Measurements from ENCODE around the gene SEMA5B. TPM values are rescaled to one million over a fixed set of nuclear protein-coding genes. Genes with fewer than 3 reads are reported as not detected.

SEMA5B gene
- polyA plus RNA-seq, 1 donor from 2014 or later, result 7.0 TPM

- Histone ChIP-seq H2AFZ (ENCODE audit: low read depth, low read length) (no peak overlapping the region), H3F3A (ENCODE audit: insufficient read depth, low read length, poor library complexity, severe bottlenecking) (no peaks in the 10 kb centered on the region), H3K27me3 (ENCODE audit: insufficient read depth, low read depth, low read length) (no peaks in the 10 kb centered on the region), H3K4me2 (ENCODE audit: low read length) (no peak overlapping the region), H3K79me2 (replicated peaks; ENCODE audit: insufficient read depth, low read length) (no peaks in the 10 kb centered on the region), H3K9ac (ENCODE audit: low read length) (no peak overlapping the region), H3K9me3 (ENCODE audit: low read length) (no peaks in the 10 kb centered on the region), H3K36me3 (ENCODE audit: insufficient read depth, low read length) (no peaks in the 10 kb centered on the region), H3K27ac (ENCODE audit: low read length) (no peak overlapping the region), H3K4me3 (ENCODE audit: low read length) (no peak overlapping the region), H4K20me1 (ENCODE audit: insufficient read depth) (no peaks in the 10 kb centered on the region), H3K9me2 (ENCODE audit: insufficient read depth, low read length) (no peaks in the 10 kb centered on the region)
- TF ChIP-seq REST (IDR thresholded peaks at IDR 0.05; ENCODE audit: borderline replicate concordance) (no peak), MXI1 (conservative IDR thresholded peaks at IDR 0.05; ENCODE audit: poor library complexity, severe bottlenecking) (no peak), EP300 (conservative IDR thresholded peaks at IDR 0.05; ENCODE audit: poor library complexity, severe bottlenecking) (no peak), RAD21 (conservative IDR thresholded peaks at IDR 0.05) (no peak), EZH2 (IDR thresholded peaks at IDR 0.05; ENCODE audit: borderline replicate concordance, insufficient read depth, low read length, poor library complexity, severe bottlenecking) (no peak), CTCF (IDR thresholded peaks at IDR 0.05; ENCODE audit: poor library complexity, severe bottlenecking) (no peak), TAF1 (IDR thresholded peaks at IDR 0.05; ENCODE audit: low read depth) (no peak), POLR2AphosphoS5 (IDR thresholded peaks at IDR 0.05) (no peak), SMC3 (conservative IDR thresholded peaks at IDR 0.05; ENCODE audit: poor library complexity) (no peak)
These were observed 113.9 kb downstream of the SEMA5B start for GRCh38 chr3:122913539-122914100.

- Histone ChIP-seq H3K9me2 (ENCODE audit: insufficient read depth, low read length) (no peaks in the 10 kb centered on the region), H3K27me3 (ENCODE audit: insufficient read depth, low read depth, low read length) (no peaks in the 10 kb centered on the region)
These were observed 114.6 kb downstream of the SEMA5B start for GRCh38 chr3:122912772-122913538.

More at GRCh38 chr3:122912772-122913538, 114.6 kb downstream of the SEMA5B start:
- H3F3A ChIP-seq (ENCODE audit: insufficient read depth, low read length, poor library complexity, severe bottlenecking), result no peaks in the 10 kb centered on the region
- H3K4me2 ChIP-seq (ENCODE audit: low read length), result no peak overlapping the region
- no peak overlapping the region for H3K27ac ChIP-seq (ENCODE audit: low read length)
- H3K36me3 ChIP-seq (ENCODE audit: insufficient read depth, low read length), result no peaks in the 10 kb centered on the region
- no peak overlapping the region for H3K9ac ChIP-seq (ENCODE audit: low read length)
- H3K79me2 ChIP-seq (replicated peaks; ENCODE audit: insufficient read depth, low read length), result no peaks in the 10 kb centered on the region
- no peaks in the 10 kb centered on the region for H3K9me3 ChIP-seq (ENCODE audit: low read length)
- TF ChIP-seq CTCF (IDR thresholded peaks at IDR 0.05; ENCODE audit: poor library complexity, severe bottlenecking) (no peak), TAF1 (IDR thresholded peaks at IDR 0.05; ENCODE audit: low read depth) (no peak), SMC3 (conservative IDR thresholded peaks at IDR 0.05; ENCODE audit: poor library complexity) (no peak), EZH2 (IDR thresholded peaks at IDR 0.05; ENCODE audit: borderline replicate concordance, insufficient read depth, low read length, poor library complexity, severe bottlenecking) (no peak), EP300 (conservative IDR thresholded peaks at IDR 0.05; ENCODE audit: poor library complexity, severe bottlenecking) (no peak), REST (IDR thresholded peaks at IDR 0.05; ENCODE audit: borderline replicate concordance) (no peak), POLR2AphosphoS5 (IDR thresholded peaks at IDR 0.05) (no peak), RAD21 (conservative IDR thresholded peaks at IDR 0.05) (no peak), MXI1 (conservative IDR thresholded peaks at IDR 0.05; ENCODE audit: poor library complexity, severe bottlenecking) (no peak)
- H4K20me1 ChIP-seq (ENCODE audit: insufficient read depth), result no peaks in the 10 kb centered on the region
- H3K4me3 ChIP-seq (ENCODE audit: low read length), result no peak overlapping the region
- H2AFZ ChIP-seq (ENCODE audit: low read depth, low read length), result no peak overlapping the region
